GM12891 (cell line): ENCODE results near the gene ITGB3BP.

ENCODE experiments used
- POLR2A ChIP-seq: IDR thresholded peaks from 2 replicates; pipeline ENCODE4 v1.6.1; 2011; ENCODE audit warnings: low read depth, low read length, control low read depth
- POLR2AphosphoS5 ChIP-seq: IDR thresholded peaks from 2 replicates; pipeline ENCODE4 v1.6.1; 2011; ENCODE audit warnings: low read depth, low read length, control low read depth
- POU2F2 ChIP-seq: IDR thresholded peaks from 2 replicates; pipeline ENCODE4 v1.6.1; 2011; ENCODE audit warnings: low read depth, mild to moderate bottlenecking, control low read depth, low read length, moderate library complexity

DNA sequence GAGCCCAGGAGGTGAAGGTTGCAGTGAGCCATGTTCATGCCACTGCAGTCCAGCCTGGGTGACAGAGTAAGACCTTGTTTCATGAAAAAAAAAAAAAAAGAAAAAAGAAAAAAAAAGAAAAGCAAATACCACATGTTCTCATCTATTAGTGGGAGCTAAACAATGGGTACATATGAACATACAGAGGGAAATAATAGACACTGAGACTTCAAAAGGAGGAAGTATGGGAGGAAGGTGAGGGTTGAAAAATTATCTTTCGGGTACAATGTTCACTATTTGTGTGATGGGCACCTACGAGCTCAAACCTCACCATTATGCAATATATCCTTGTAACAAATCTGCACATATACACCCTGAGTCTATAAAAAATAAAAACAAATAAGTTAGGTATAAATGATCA, 6.4 kb downstream of the ITGB3BP start:
- TF ChIP-seq POLR2A, result no peak
- TF ChIP-seq POU2F2, result no peak
- no peak for TF ChIP-seq POLR2AphosphoS5
